ENCODE measurements around the gene FBLN1. TPM values are rescaled to one million over a fixed set of nuclear protein-coding genes. Genes with fewer than 3 reads are reported as not detected.
A peak's percentile ranks its signal among the peaks of the same experiment; 100 is the strongest.

Gene FBLN1
- total RNA-seq, 4 donors from 2014 or later = 131 to 349 (median 293) TPM

- TF ChIP-seq CTCF (IDR thresholded peaks at IDR 0.05) = no peak
- ATAC-seq (ENCODE audit: low FRiP score) (no peak), DNase-seq (ENCODE audit: low spot score) (no peak)
Observed at GRCh38 chr22:45469281-45470073, 33.2 kb upstream of the FBLN1 start.

GRCh38 chr22:45470871-45471270 is 31.8 kb upstream of the FBLN1 start:
- peak; percentile 12 for DNase-seq (ENCODE audit: low spot score)
- no peak for TF ChIP-seq CTCF (IDR thresholded peaks at IDR 0.05)
- ATAC-seq (ENCODE audit: low FRiP score) = no peak

- ATAC-seq (ENCODE audit: low FRiP score) (no peak), DNase-seq (ENCODE audit: low spot score) (no peak)
- TF ChIP-seq CTCF (IDR thresholded peaks at IDR 0.05) = no peak
Observed at GRCh38 chr22:45472426-45472825, 30.3 kb upstream of the FBLN1 start.

- no peak for TF ChIP-seq CTCF (IDR thresholded peaks at IDR 0.05)
- ATAC-seq (ENCODE audit: low FRiP score) (no peak), DNase-seq (ENCODE audit: low spot score) (peak; percentile 6)
Observed at GRCh38 chr22:45473626-45474237, 29.0 kb upstream of the FBLN1 start.

- ATAC-seq (ENCODE audit: low FRiP score) = no peak
- no peak for TF ChIP-seq CTCF (IDR thresholded peaks at IDR 0.05)
- DNase-seq (ENCODE audit: low spot score) = no peak
Observed at GRCh38 chr22:45475063-45475747, 27.5 kb upstream of the FBLN1 start.

- no peak for ATAC-seq (ENCODE audit: low FRiP score)
- no peak for TF ChIP-seq CTCF (IDR thresholded peaks at IDR 0.05)
- no peak for DNase-seq (ENCODE audit: low spot score)
Observed at GRCh38 chr22:45475851-45476514, 26.7 kb upstream of the FBLN1 start.
